ENCODE data around the gene KCNQ1.

DNA sequence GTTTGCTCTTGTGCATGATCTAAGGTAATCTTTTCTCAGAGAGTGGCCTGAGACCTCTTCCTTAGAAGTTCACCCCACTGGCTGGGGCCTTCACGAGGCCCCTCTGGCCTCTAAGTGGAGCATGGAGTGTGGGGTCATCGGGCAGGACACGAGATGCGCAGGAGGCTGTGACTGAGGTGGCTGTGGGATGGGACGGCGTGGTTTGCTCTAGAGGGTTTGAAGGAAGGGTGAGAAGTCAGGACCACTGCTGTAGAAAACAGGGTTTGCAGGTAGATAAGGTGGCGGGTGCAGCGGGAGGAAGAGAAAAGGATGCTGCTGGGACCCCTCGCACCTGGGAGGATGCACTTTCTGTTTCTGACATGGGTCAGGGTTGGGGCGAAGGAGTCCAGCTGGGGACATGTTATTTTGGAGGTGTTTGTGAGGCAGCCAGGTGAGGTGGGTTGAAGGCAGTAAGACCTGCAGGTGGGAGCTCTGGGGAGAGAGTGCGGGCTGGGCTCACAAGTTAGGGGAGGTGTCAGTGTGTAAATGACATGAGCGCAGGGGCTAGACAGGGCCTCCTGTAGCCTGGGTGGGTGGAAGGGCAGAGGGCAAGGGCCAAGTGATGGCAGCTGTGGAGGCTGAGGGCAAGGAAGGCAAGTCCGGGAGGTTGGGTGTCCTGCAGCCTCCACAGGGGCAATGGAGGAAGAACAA is 62.5 kb downstream of the KCNQ1 start:
- TF ChIP-seq, protein P1, sequence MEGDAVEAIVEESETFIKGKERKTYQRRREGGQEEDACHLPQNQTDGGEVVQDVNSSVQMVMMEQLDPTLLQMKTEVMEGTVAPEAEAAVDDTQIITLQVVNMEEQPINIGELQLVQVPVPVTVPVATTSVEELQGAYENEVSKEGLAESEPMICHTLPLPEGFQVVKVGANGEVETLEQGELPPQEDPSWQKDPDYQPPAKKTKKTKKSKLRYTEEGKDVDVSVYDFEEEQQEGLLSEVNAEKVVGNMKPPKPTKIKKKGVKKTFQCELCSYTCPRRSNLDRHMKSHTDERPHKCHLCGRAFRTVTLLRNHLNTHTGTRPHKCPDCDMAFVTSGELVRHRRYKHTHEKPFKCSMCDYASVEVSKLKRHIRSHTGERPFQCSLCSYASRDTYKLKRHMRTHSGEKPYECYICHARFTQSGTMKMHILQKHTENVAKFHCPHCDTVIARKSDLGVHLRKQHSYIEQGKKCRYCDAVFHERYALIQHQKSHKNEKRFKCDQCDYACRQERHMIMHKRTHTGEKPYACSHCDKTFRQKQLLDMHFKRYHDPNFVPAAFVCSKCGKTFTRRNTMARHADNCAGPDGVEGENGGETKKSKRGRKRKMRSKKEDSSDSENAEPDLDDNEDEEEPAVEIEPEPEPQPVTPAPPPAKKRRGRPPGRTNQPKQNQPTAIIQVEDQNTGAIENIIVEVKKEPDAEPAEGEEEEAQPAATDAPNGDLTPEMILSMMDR (IDR thresholded peaks at IDR 0.05; ENCODE audit: extremely low read depth in 1 of 2, insufficient read depth in 1 of 2, low read depth in 1 of 2, low read length in 2 of 2): no peak
- TF ChIP-seq MYC (IDR thresholded peaks at IDR 0.05; ENCODE audit: low read depth, low read length): no peak
